HL-60/S4 treated with retinoic acid at 250 ng/mL for 4 days and 3 days (cell line): ENCODE data around the gene MAP2K7.

Source experiments
- in situ Hi-C: fragments of 300-500 bp; cut with MboI; formaldehyde crosslinking; loops from 2 replicates; pipeline ENCODE4 v1.7.0; 2022; ENCODE audit warnings: low sequenced_read_pairs

MAP2K7 gene

GRCh38 chr19:7866399-7867091 lies 37.1 kb upstream of the MAP2K7 start:
- in situ Hi-C loops: no loop called here

GRCh38 chr19:7867092-7867844 lies 36.4 kb upstream of the MAP2K7 start:
- in situ Hi-C loops: no loop called here

GRCh38 chr19:7868326-7868670 lies 35.4 kb upstream of the MAP2K7 start:
- in situ Hi-C loops: no loop called here

- in situ Hi-C loops: no loop called here
Measured at GRCh38 chr19:7868671-7869452, 34.8 kb upstream of the MAP2K7 start.

- in situ Hi-C loops: no loop called here
Measured at GRCh38 chr19:7869453-7869909, 34.2 kb upstream of the MAP2K7 start.

- in situ Hi-C loops: no loop called here
Measured at GRCh38 chr19:7869910-7870511, 33.7 kb upstream of the MAP2K7 start.

GRCh38 chr19:7870571-7871436 lies 32.9 kb upstream of the MAP2K7 start:
- in situ Hi-C loops: no loop called here

- in situ Hi-C loops: no loop called here
Measured at GRCh38 chr19:7871437-7872305, 32.0 kb upstream of the MAP2K7 start.

GRCh38 chr19:7872306-7873204 lies 31.1 kb upstream of the MAP2K7 start:
- in situ Hi-C loops: no loop called here

- in situ Hi-C loops: no loop called here
Measured at GRCh38 chr19:7873304-7874075, 30.2 kb upstream of the MAP2K7 start.

- in situ Hi-C loops: no loop called here
Measured at GRCh38 chr19:7874076-7874896, 29.4 kb upstream of the MAP2K7 start, which contains the start of gene PRR36. TSS of gene PRR36 (minus strand) at chr19:7874390. CDS start at chr19:7873689, 701 bp downstream.

GRCh38 chr19:7874897-7875273 lies 28.8 kb upstream of the MAP2K7 start:
- in situ Hi-C loops: no loop called here

- in situ Hi-C loops: no loop called here
Measured at GRCh38 chr19:7877249-7877836, 26.3 kb upstream of the MAP2K7 start.

GRCh38 chr19:7879111-7879807 lies 24.4 kb upstream of the MAP2K7 start:
- in situ Hi-C loops: no loop called here

GRCh38 chr19:7879836-7880235 lies 23.8 kb upstream of the MAP2K7 start:
- in situ Hi-C loops: no loop called here

GRCh38 chr19:7881910-7882309 lies 21.8 kb upstream of the MAP2K7 start:
- in situ Hi-C loops: no loop called here
